Muscle of back (tissue), 11 donors: ENCODE measurements around the gene CDH11. TPM values are rescaled to one million over a fixed set of nuclear protein-coding genes. Genes with fewer than 3 reads are reported as not detected.

Experiments used
- DNase-seq, 3 donors: peaks; one replicate each; pipeline versions ENCODE4 v3.0.0 to v3.0.0-alpha.2; 2013
- polyA plus RNA-seq, 10 donors: library from polyadenylated mRNA; unstranded; fragments of 120-200 nt; gene quantifications; one replicate each; pipeline ENCODE4 v1.2.1, GENCODE V29; 2013; ENCODE audit not compliant: insufficient read length in 10 of 10

The CDH11 gene
- polyA plus RNA-seq, 10 donors: 48.7 to 120 (median 67.1) TPM

DNA sequence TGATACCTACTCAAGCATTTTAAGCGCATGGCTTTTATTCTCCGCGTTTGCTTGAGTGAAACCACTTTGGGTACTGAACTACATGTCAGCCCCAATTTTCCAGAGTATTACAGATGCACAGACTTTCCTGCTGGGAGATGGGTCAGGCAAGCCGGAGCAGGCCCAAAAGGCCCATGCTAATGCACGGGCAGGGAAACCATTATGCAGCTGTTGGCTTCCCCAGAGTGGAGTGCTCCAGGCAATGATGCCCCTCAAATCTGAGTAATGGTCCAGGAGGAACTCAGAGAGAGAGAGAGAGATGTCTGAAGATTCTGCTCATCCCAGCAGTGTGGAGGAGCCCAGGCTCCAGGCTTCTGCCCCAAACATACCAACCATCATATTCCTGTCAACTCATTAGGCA, 80.2 kb downstream of the CDH11 start:
- DNase-seq: no peak

GRCh38 chr16:65038100-65038499, 83.8 kb downstream of the CDH11 start:
- DNase-seq: no peak

- no peak for DNase-seq
Measured at GRCh38 chr16:65037556-65037955, 84.3 kb downstream of the CDH11 start.

- DNase-seq: no peak
Measured at GRCh38 chr16:65034915-65035314, 86.9 kb downstream of the CDH11 start.

DNA sequence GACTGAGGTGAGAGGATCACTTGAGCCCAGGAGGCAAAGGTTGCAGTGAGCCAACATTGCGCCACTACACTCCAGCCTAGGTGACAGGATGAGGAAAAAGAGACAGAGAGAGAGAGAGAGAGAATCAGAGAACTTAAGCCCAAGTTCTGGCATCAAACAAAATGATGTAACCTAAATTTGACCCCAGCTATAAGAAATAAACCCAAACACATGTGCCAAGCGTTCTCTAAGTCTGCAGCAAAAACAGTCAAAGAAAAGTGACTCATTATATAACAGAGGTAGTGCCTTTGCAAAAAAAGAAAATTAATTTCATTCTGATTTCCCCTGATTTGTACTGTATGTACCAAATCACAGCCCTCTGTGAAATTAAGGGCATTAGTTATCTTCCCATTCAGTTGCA, 89.5 kb downstream of the CDH11 start:
- no peak for DNase-seq

DNA sequence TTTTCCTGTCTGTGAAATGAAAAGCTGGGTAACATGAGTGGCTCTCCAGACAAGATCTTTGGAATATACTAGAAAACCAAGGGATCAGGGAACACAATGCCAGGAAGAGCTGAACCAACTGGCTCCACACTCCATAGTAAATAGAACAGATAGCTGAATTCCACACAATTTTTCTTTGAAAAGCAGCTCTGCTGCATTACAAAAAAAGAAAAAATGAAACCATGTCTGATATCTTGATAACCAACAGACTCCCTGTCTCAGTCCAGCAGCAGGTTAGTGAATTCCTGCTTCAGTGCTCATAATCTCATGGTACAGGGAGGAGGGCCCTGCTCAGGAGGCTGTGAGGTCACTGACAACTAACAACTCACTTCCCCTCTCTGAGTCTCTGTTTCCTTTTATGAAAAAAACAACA, 97.1 kb downstream of the CDH11 start:
- no peak for DNase-seq

- DNase-seq: no peak
Measured at GRCh38 chr16:65023802-65024201, 98.1 kb downstream of the CDH11 start.

DNA sequence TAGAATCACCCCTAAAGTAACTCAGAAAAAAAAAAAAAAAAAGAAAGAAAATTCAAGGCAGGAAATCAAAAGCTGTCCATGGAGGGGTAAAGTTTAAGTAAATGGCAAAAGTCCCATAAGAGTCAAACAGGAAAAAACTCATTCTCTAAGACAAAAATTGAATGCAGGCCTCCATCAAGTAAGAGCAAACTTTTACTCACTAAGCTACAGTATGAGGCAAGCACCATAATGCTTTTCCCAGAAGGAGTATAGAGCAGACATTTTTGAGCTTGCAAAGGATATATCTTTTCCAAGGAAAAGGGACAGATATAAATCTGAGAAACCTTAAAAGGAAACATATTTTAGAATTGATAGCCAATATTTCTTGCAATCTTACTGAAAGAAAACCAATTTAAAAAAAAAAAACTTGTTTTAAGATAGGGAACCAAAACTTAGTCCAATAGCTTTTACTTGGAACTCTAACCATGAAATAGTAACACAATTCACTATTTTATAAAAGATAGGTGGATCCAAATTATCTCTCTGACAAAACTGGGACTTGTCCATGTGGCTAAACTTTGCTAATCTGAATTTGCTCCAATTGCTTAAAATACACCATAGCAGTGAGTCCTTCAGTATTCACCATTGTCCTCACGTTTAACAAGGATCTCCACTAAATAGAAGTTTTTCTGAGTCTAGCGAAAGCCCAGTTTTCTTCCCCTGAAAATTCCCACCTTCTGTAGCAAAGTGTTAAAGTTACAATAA, 99.8 kb downstream of the CDH11 start:
- DNase-seq: peak in 2 of 3 donors; percentile 22 to 51

DNA sequence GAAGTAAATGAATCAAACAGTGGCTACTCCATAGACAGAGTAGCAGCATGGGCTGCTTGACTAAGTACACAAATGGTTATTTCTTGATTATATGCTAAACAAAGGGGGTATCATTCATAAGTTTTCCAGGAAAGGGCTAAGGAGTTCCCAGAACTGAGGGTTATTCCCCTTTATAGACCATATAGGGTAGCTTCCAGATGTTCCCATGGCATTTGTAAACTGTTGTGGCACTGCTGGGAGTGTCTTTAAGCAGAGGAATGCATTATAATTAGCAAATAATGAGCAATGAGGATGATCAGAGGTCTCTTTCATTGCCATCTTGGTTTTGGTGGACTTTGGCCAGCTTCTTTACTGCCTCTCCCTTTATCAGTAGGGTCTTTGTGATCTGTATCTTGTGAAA, 105.1 kb downstream of the CDH11 start:
- no peak for DNase-seq

- no peak for DNase-seq
Measured at GRCh38 chr16:65015599-65015998, 106.3 kb downstream of the CDH11 start.

DNA sequence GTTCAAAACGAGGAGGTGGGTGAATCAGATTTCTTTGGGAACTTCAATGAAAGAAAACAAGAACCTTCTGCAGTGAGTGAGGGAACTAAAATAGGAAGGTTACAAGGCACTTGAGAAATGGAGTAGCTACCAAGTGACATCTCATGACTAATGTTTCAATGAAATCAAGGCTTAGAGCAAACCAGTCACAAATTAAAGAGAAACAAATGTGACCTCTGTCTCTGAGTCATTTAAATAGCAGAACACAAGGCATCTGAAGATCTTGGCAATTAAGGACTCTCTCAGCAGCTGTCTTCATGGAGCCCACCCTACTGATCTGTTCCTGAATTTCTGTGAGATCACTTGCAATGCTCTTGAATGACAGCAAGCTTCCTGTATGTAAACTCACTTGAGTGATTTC, 109.5 kb downstream of the CDH11 start:
- no peak for DNase-seq

DNA sequence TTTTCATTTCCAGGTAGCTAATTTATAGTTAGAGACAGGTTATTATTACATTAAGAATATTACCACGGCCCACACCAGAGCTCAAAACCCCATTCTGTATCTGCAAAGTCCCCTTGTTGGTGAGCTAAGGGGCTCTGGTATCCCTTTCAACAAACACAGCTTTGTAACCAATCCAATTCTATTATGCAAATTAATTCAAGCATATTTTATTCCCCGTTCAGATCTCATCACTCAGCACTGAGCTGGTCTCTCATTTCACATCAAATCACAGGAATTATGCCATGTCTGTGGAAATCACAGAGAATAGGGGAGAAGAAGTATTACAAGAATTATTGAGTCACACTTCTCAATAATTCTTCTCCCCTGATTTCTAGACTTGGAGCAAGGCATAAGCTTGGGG, 111.7 kb downstream of the CDH11 start:
- DNase-seq: no peak

DNA sequence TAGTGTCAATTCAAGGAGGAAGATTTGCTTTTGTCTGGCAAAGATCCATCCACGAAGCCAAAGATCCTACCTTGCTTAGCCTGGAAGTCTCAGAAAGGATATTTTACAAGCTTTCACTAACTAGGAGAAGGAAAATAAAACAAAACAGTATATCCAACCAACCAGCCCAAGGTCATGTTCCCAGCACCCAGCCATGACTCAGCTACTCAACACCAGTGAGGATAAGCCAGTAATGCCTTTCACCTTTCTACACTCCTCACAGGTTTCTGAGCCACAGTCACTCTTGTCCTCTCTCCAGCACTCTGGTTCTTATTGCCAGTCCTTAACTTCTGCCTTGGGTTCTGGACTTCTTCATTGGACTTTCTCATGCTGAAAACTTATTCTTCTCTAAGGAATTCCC, 116.2 kb downstream of the CDH11 start:
- DNase-seq: no peak

- DNase-seq: no peak
Measured at GRCh38 chr16:65004570-65004969, 117.3 kb downstream of the CDH11 start.

- no peak for DNase-seq
Measured at GRCh38 chr16:65003621-65004020, 118.2 kb downstream of the CDH11 start.

GRCh38 chr16:65002265-65002664, 119.6 kb downstream of the CDH11 start:
- DNase-seq: peak; percentile 20 to 90 (median 53)

DNA sequence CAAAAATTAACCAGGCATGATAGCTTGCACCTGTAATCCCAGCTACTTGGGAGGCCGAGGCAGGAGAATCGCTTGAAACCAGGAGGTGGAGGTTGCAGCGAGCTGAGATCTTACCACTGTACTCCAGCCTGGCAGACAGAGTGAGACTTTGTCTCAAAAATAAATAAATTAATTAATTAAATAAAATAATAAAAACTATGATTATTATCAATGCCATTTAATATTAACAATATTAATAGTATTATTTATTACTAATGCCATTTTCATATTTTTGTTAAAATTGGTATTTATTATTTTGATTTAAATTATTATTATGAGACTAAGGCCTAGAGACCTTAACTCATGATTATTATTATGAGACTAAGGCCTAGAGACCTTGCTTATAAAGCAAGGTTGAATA, 121.2 kb downstream of the CDH11 start:
- DNase-seq: no peak

- no peak for DNase-seq
Measured at GRCh38 chr16:64997751-64998150, 124.1 kb downstream of the CDH11 start.

GRCh38 chr16:64997121-64997520, 124.7 kb downstream of the CDH11 start:
- DNase-seq: no peak

- DNase-seq: no peak
Measured at GRCh38 chr16:64996641-64997040, 125.2 kb downstream of the CDH11 start.

- DNase-seq: no peak
Measured at GRCh38 chr16:64993464-64993863, 128.4 kb downstream of the CDH11 start.

- peak in 1 of 3 donors; percentile 27 for DNase-seq
Measured at GRCh38 chr16:64991001-64991400, 130.9 kb downstream of the CDH11 start.

- DNase-seq: no peak
Measured at GRCh38 chr16:64990101-64990500, 131.8 kb downstream of the CDH11 start.

- DNase-seq: no peak
Measured at GRCh38 chr16:64989050-64989449, 132.8 kb downstream of the CDH11 start.
